Esophagus squamous epithelium (tissue), 4 donors: ENCODE measurements around the gene SUOX.

Source experiments
- CTCF ChIP-seq, 6 experiments: fragments of 450-650 bp in 4 of 6; fragments of 200-600 bp in 2 of 6; sonication (generic) in 2 of 6; IDR thresholded peaks; one replicate each; pipeline ENCODE4 v1.5.1; 2016 to 2019; ENCODE audit warnings: antibody characterized with exemption in 6 of 6, mild to moderate bottlenecking in 4 of 6, moderate library complexity in 4 of 6
- POLR2A ChIP-seq, 4 donors: fragments of 450-650 bp; IDR thresholded peaks; one replicate each; pipeline ENCODE4 v1.6.1; 2017; ENCODE audit warnings: antibody characterized with exemption in 4 of 4, mild to moderate bottlenecking in 4 of 4, moderate library complexity in 3 of 4

GRCh38 chr12:56040151-56040550, 43.1 kb downstream of the SUOX start:
- no peak for TF ChIP-seq CTCF (IDR thresholded peaks at IDR 0.05)
- TF ChIP-seq POLR2A (IDR thresholded peaks at IDR 0.05), result no peak
